HL-60/S4 treated with retinoic acid at 250 ng/mL for 4 days and 3 days (cell line): Measurements from ENCODE around the gene PTCD2.

Experiments
- in situ Hi-C: fragments of 300-500 bp; cut with MboI; formaldehyde crosslinking; loops from 2 replicates; pipeline ENCODE4 v1.7.0; 2022; ENCODE audit warnings: low sequenced_read_pairs

PTCD2 gene

GRCh38 chr5:72408603-72409002 lies 88.4 kb downstream of the PTCD2 start:
- in situ Hi-C loops: no loop called here

GRCh38 chr5:72410688-72411295 lies 90.6 kb downstream of the PTCD2 start:
- in situ Hi-C loops: no loop called here

GRCh38 chr5:72412283-72413055 lies 92.3 kb downstream of the PTCD2 start:
- in situ Hi-C loops: no loop called here

- in situ Hi-C loops: no loop called here
Observed at GRCh38 chr5:72415616-72416325, 95.6 kb downstream of the PTCD2 start.

- in situ Hi-C loops: no loop called here
Observed at GRCh38 chr5:72417333-72418062, 97.3 kb downstream of the PTCD2 start.
